NK-92 (cell line): Measurements from ENCODE around the gene PAPLN.
"Not testable (repeated sequence)": the region's sequence is repeated elsewhere in the genome, so short reads cannot be mapped to it uniquely, and the experiment has no call there.

Experiments
- DNase-seq: peaks from one replicate; lab custom pipeline; 2025; ENCODE audit not compliant: unreplicated experiment; lab: John Stamatoyannopoulos, UW

Gene PAPLN, protein sequence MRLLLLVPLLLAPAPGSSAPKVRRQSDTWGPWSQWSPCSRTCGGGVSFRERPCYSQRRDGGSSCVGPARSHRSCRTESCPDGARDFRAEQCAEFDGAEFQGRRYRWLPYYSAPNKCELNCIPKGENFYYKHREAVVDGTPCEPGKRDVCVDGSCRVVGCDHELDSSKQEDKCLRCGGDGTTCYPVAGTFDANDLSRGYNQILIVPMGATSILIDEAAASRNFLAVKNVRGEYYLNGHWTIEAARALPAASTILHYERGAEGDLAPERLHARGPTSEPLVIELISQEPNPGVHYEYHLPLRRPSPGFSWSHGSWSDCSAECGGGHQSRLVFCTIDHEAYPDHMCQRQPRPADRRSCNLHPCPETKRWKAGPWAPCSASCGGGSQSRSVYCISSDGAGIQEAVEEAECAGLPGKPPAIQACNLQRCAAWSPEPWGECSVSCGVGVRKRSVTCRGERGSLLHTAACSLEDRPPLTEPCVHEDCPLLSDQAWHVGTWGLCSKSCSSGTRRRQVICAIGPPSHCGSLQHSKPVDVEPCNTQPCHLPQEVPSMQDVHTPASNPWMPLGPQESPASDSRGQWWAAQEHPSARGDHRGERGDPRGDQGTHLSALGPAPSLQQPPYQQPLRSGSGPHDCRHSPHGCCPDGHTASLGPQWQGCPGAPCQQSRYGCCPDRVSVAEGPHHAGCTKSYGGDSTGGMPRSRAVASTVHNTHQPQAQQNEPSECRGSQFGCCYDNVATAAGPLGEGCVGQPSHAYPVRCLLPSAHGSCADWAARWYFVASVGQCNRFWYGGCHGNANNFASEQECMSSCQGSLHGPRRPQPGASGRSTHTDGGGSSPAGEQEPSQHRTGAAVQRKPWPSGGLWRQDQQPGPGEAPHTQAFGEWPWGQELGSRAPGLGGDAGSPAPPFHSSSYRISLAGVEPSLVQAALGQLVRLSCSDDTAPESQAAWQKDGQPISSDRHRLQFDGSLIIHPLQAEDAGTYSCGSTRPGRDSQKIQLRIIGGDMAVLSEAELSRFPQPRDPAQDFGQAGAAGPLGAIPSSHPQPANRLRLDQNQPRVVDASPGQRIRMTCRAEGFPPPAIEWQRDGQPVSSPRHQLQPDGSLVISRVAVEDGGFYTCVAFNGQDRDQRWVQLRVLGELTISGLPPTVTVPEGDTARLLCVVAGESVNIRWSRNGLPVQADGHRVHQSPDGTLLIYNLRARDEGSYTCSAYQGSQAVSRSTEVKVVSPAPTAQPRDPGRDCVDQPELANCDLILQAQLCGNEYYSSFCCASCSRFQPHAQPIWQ

DNA sequence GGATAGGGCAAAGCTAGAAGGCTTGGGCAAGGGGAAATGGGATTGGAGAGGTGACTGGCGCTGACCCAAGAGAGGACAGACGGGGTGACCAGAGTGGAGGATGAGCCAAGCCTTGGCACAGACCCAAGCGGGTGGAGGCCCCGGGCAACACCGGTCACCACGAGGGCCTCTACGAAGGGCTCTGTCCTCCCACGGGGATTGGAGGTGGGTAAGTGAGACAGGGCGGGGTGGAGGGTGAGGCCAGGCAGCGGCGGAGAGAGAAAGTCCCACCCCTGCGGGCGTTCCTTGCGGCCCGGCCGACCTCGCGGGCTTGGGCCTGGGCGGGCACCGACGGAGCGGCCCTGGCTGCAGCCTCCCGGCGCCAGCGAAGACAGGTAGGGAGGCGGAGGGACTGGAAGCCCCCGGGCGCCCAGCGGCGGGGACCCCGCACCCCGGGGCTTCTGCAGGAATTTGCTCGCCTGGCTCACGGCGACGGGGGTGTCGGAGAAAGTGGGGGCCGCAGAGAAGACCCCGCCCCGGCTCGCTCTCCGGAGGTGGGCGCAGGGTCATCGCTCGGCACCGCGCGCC is at the start of gene PAPLN:
Gene PAPLN, plus strand, starts transcription at position 288 of the 567 bp plus-strand sequence. CDS start 2,273 bp downstream, outside the sequence.
- DNase-seq: no peak

GRCh38 chr14:73188501-73188911 is 48.8 kb upstream of the PAPLN start:
- DNase-seq: no peak

DNA sequence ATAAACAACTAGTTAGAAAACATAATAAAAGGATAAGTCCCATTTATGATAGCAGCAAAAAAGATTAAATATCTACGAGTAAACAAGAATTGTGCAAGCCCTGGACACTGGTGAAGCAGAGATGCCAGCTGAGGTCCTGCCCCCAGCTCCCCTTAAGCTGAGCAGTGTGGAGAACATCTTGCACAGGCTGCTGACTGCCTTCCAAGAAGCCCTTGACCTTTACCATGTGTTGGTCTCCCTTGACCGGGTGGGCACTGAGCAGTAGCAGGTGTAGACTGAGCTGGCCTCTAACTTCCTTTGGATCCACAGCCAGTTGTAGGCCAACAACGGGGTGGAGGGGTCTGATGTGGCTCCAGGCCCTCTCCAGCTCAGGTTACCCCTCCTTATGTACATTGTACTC is 47.7 kb upstream of the PAPLN start:
- no peak for DNase-seq

- DNase-seq: no peak
These were observed 45.9 kb upstream of the PAPLN start for GRCh38 chr14:73191441-73191840.

- DNase-seq: not testable (repeated sequence)
These were observed 43.0 kb upstream of the PAPLN start for GRCh38 chr14:73194306-73194705.

GRCh38 chr14:73198253-73198652 is 39.1 kb upstream of the PAPLN start:
- no peak for DNase-seq

- DNase-seq: no peak
These were observed 33.8 kb upstream of the PAPLN start for GRCh38 chr14:73203527-73203926.

DNA sequence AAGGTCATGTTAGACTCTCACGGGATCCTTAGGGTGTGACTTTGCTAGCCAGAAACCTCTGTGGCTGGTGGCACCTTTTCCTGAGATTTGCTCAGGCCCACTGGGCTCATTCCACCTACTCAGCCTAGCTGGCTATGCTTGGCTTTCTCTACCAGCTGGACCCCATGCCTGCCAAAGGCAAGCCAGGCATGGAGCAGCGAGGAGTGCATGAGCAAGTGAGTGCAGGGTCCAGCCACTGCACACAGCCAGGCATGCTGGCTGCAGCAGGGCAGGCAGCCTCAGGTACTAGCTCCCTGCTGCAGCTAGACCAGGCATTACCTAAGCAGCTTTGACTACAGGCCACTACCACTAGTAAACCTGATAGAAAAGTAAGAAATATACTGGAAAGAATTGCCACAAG is 29.7 kb upstream of the PAPLN start:
- DNase-seq: no peak

DNA sequence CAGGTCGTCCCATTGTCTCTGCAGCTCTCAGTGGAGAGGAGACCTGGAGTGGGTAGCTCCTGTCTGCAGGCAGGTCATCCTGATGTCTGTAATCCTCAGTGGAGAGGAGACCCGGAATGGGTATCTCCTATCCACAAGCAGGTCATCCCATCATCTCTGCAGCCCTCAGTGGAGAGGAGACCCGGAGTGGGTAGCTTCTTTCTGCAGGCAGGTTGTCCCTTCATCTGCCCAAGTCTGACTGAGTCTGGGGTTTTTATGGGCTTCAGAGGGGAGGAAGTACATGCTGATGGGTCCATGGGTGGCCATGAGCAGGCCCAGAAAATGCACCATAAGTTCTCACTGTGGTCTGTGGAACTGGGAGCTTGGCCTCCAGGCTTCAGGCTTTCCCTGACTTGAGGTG is 28.9 kb upstream of the PAPLN start:
- no peak for DNase-seq

- DNase-seq: no peak
These were observed 28.5 kb upstream of the PAPLN start for GRCh38 chr14:73208846-73209245.

DNA sequence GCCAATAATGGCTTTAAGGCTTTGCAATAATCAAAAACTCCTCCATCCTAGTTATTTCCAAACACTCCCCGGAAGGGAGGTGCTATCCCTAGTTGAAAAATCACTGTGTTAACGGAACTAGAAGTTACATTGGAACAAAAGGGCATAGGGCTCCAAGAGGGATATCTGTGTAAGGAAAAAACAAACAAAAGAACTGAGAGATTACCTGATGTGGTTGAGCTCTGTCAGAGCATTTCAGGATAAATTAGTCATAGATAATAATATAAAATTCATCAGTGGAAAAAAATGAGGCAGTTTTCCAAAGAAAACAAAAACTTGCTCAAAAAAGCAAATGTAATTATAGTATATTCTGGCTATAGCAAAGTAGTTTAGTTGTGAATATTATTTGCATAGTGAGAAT is 27.4 kb upstream of the PAPLN start:
- DNase-seq: no peak

- no peak for DNase-seq
These were observed 25.9 kb upstream of the PAPLN start for GRCh38 chr14:73211251-73212040.

- DNase-seq: no peak
These were observed 21.3 kb upstream of the PAPLN start for GRCh38 chr14:73216030-73216429.

GRCh38 chr14:73217411-73217810 is 19.9 kb upstream of the PAPLN start:
- no peak for DNase-seq

DNA sequence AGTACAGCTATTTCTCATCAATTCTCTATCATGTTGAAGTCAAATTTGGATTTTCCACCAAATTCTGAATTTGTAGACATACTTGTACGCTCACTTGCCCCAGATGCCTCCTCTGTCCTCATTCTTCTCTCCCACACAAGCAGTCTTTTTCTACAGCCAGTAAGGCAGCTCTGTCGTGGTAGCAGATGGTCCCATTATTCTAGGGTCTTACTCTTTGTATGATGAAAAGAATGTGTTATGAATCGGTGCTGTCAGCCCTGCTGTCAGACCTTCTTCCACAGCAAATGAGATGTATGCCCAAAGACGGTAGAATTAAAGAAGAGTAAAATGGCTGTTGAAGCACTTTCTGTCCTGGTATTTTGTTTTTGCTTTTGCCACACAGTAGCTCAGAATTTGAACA is 17.2 kb upstream of the PAPLN start:
- no peak for DNase-seq

DNA sequence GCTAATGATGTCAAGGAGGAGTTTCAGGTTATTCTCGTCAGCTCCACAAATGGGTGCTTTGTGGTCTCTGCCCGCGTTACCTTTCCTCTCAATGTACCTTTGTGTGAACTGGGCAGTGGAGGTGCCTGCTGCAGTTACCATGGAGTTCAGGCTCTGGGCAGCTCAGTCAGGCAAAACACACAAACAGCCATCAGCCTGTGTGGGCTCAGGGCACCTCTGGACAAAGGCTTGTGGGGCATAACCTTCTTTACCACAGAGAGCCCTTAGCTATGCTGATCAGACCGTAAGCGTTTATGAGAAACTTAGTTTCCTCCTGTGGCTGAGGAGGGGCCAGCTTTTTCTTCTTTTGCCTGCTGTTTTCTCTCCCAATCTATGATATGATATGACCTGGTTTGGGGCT is 16.7 kb upstream of the PAPLN start:
- no peak for DNase-seq

GRCh38 chr14:73221945-73222344 is 15.4 kb upstream of the PAPLN start:
- DNase-seq: no peak

GRCh38 chr14:73223049-73223448 is 14.3 kb upstream of the PAPLN start:
- DNase-seq: no peak

GRCh38 chr14:73225496-73225895 is 11.8 kb upstream of the PAPLN start:
- DNase-seq: no peak
